Left lung (tissue), 10 donors: Measurements from ENCODE around the gene WARS2. TPM values are rescaled to one million over a fixed set of nuclear protein-coding genes. Genes with fewer than 3 reads are reported as not detected.

ENCODE experiments used
- ATAC-seq: fragments of 200-7000 bp; cut with Tn5 transposase; one replicate; pipeline ENCODE4 v1.9.1; 2020; ENCODE audit warnings: moderate library complexity
- DNase-seq, 4 donors: peaks; one replicate each; pipeline ENCODE4 v3.0.0-alpha.2; 2013 to 2020
- H3K27ac ChIP-seq, 2 donors: fragments of 200-600 bp; sonication (generic) in 1 of 2; one replicate each; pipeline versions ENCODE4 v1.5.0 to v1.8.0; 2020 to 2021
- H3K27me3 ChIP-seq, 2 donors: fragments of 200-600 bp; sonication (generic) in 1 of 2; one replicate each; pipeline versions ENCODE4 v1.5.0 to v1.8.0; 2020 to 2021
- H3K36me3 ChIP-seq, 2 donors: fragments of 200-600 bp; sonication (generic) in 1 of 2; one replicate each; pipeline versions ENCODE4 v1.5.0 to v1.8.0; 2020 to 2021
- H3K4me1 ChIP-seq, 2 donors: fragments of 200-600 bp; one replicate each; pipeline ENCODE4 v1.8.0; 2021
- H3K4me3 ChIP-seq, 2 donors: fragments of 200-600 bp; sonication (generic) in 1 of 2; one replicate each; pipeline versions ENCODE4 v1.5.0 to v1.8.0; 2020 to 2021; ENCODE audit warnings: mild to moderate bottlenecking in 1 of 2
- H3K9me3 ChIP-seq, 2 donors: fragments of 200-600 bp; sonication (generic) in 1 of 2; one replicate each; pipeline versions ENCODE4 v1.5.0 to v1.8.0; 2020 to 2021
- intact Hi-C, 2 donors: fragments of 100-400 bp; cut with DNase I; formaldehyde crosslinking; loops; one replicate each; pipeline versions ENCODE4 v1.11.2 to v1.14.2; 2022
- polyA plus RNA-seq, 6 donors: library from polyadenylated mRNA; unstranded; fragments of 120-200 nt; gene quantifications; one replicate each; pipeline ENCODE4 v1.2.1, GENCODE V29; 2013; ENCODE audit not compliant: insufficient read length in 6 of 6
- total RNA-seq, 2 donors: library from RNA; stranded (reverse); fragmentation: NEBNext Ultra II Directional; extraction: Animal tissue kit (Norgen Biotek cat#: 25700); gene quantifications; one replicate each; pipeline ENCODE4 v1.2.1, GENCODE V29; 2021
- TF ChIP-seq, protein P1 (sequence below), 2 donors: fragments of 200-600 bp; sonication (generic) in 1 of 2; IDR thresholded peaks; one replicate each; pipeline versions ENCODE4 v1.5.0 to v1.8.0; 2021; ENCODE audit warnings: antibody characterized with exemption in 2 of 2
- donor health status: DM: no; HTN: yes; CAD: no.
- donor health status: DM: no; HTN: no; CAD: no.

WARS2 gene
- total and polyA plus RNA-seq, 8 donors = 12.7 to 26.0 (median 19.6) TPM

DNA sequence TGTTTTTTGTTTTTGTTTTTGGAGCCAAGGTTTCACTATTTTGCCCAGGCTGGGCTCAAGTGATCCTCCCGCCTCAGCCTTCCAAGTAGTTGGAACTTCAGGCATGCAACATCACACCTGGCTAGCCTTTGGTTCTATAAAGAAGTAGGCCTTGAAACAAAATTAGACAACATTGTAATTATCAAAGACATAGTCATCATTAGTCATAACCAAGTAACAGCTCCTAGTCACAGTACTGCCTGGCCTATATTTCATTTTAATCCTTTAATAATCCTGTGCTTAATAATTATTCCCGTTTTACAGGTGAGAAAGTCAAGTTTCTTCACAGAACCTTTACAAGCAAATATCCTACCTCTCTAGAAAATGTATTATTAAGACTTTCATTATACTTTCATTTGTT lies 100.0 kb downstream of the WARS2 start:
- Histone ChIP-seq H3K27ac (no peak overlapping the region), H3K4me1 (no peaks in the 10 kb centered on the region), H3K4me3 (no peak overlapping the region), H3K36me3 (peaks cover 0 to 9% of the 10 kb centered on the region in 2 donors), H3K9me3 (no peaks in the 10 kb centered on the region), H3K27me3 (no peaks in the 10 kb centered on the region)
- ATAC-seq (no peak), DNase-seq (no peak)
- intact Hi-C loops = no loop called here
- TF ChIP-seq, protein P1, sequence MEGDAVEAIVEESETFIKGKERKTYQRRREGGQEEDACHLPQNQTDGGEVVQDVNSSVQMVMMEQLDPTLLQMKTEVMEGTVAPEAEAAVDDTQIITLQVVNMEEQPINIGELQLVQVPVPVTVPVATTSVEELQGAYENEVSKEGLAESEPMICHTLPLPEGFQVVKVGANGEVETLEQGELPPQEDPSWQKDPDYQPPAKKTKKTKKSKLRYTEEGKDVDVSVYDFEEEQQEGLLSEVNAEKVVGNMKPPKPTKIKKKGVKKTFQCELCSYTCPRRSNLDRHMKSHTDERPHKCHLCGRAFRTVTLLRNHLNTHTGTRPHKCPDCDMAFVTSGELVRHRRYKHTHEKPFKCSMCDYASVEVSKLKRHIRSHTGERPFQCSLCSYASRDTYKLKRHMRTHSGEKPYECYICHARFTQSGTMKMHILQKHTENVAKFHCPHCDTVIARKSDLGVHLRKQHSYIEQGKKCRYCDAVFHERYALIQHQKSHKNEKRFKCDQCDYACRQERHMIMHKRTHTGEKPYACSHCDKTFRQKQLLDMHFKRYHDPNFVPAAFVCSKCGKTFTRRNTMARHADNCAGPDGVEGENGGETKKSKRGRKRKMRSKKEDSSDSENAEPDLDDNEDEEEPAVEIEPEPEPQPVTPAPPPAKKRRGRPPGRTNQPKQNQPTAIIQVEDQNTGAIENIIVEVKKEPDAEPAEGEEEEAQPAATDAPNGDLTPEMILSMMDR (IDR thresholded peaks at IDR 0.05) = no peak

DNA sequence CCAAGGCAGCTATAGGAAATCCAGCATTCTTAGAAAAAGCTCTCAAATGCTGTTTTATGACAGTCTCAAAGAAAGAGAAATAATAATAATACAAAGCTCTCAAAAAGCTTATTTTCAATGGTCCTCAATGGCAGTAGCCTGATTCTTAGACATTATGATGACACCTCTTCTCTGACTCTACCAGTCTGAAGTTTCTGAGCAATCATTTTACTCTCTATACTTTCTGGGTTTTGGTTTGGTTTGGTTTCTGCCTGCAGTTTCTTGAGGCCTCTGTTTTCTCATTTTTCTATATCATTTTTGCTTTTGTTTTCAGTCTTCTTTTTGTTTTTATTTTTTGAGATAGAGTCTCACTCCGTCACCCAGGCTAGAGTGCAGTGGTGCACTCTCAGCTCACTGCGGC lies 102.1 kb downstream of the WARS2 start:
- no peaks in the 10 kb centered on the region for H3K36me3 ChIP-seq
- no peak overlapping the region for H3K4me3 ChIP-seq
- no peaks in the 10 kb centered on the region for H3K27me3 ChIP-seq
- TF ChIP-seq, protein P1 (IDR thresholded peaks at IDR 0.05) = no peak
- intact Hi-C loops = no loop called here
- ATAC-seq (no peak), DNase-seq (no peak)
- no peaks in the 10 kb centered on the region for H3K4me1 ChIP-seq
- no peak overlapping the region for H3K27ac ChIP-seq
- no peaks in the 10 kb centered on the region for H3K9me3 ChIP-seq

DNA sequence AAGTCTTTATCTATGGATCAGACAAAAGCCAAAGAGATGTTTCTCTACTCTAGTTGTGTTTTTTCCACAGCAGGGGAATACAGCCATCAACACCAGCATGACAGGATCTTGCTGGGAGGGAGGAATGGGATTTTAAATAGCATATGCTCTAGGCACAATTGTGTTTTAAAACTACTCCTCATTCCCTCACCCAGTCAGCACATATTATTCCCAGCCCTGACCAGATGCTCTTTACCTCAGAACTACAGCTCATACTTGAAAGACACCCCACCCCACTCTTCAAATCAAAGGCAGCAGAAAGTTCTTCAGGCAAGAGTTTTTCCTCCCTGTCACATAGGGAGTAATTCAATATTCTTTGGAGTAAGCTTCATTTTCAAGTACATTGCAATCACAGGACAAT lies 106.1 kb downstream of the WARS2 start:
- DNase-seq (no peak), ATAC-seq (no peak)
- TF ChIP-seq, protein P1 (IDR thresholded peaks at IDR 0.05) = no peak
- Histone ChIP-seq H3K4me3 (no peak overlapping the region), H3K36me3 (peaks cover 0 to 19% of the 10 kb centered on the region in 2 donors), H3K9me3 (no peaks in the 10 kb centered on the region), H3K4me1 (no peaks in the 10 kb centered on the region), H3K27me3 (no peaks in the 10 kb centered on the region), H3K27ac (no peak overlapping the region)
- intact Hi-C loops = no loop called here

DNA sequence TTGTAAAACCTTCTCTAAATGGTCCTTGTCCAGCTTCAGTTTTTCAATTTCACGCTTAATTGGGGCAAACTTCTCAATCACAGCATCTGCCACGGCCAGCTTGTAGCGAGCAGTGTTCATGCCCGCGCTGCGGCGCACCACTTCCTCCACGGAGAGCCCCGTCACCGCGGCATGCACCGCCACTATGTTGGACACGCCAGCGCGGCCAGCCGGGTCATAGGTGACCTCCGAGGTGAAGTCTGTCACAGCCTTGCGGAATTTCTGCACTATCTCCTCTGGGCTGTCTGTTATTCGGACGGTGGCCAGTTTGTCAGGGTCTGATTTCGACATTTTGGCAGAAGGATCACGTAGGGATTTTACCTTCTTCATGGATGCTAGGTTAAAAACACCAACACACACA lies 107.5 kb downstream of the WARS2 start:
- intact Hi-C loops = no loop called here
- H3K27me3 ChIP-seq = no peaks in the 10 kb centered on the region
- no peak for DNase-seq
- ATAC-seq = no peak
- H3K36me3 ChIP-seq = peaks cover 0 to 19% of the 10 kb centered on the region in 2 donors
- H3K9me3 ChIP-seq = no peaks in the 10 kb centered on the region
- TF ChIP-seq, protein P1 (IDR thresholded peaks at IDR 0.05) = no peak
- no peak overlapping the region for H3K27ac ChIP-seq
- H3K4me3 ChIP-seq = no peak overlapping the region
- no peaks in the 10 kb centered on the region for H3K4me1 ChIP-seq

DNA sequence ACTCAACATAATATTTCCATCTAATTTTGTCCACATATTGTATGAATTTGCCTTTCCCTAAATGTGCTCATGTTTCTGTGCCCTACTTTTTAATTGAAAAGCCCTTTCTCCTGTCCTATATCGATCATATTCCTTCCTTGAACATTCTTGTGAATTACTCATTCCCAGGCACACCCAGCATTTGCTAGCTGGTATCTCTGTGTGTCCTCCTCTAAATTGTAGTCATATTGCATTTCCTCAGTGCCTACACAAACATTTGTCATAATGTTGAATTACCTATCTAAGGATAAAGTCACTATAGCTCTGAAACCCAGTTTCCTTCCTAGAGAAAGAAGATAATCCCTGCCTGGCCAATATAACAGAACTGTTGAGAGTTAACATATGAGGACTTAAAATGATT lies 112.7 kb downstream of the WARS2 start:
- no peaks in the 10 kb centered on the region for H3K27me3 ChIP-seq
- H3K36me3 ChIP-seq = peaks cover 0 to 14% of the 10 kb centered on the region in 2 donors
- no peak overlapping the region for H3K4me3 ChIP-seq
- TF ChIP-seq, protein P1 (IDR thresholded peaks at IDR 0.05) = no peak
- no peaks in the 10 kb centered on the region for H3K9me3 ChIP-seq
- H3K4me1 ChIP-seq = no peaks in the 10 kb centered on the region
- intact Hi-C loops = no loop called here
- H3K27ac ChIP-seq = no peak overlapping the region
- no peak for ATAC-seq
- no peak for DNase-seq
